Fibroblast of mammary gland (primary cell): ENCODE results near the gene IGFL4.

Source experiments
- DNase-seq: peaks from one replicate; pipeline ENCODE4 v3.0.0-alpha.2; 2010; ENCODE audit warnings: low read depth
- H3K4me3 ChIP-seq: 2 replicates; pipeline ENCODE4 v1.5.1; 2011; ENCODE audit warnings: low read depth, mild to moderate bottlenecking, low read length, moderate library complexity; ENCODE audit not compliant: control insufficient read depth
- TF ChIP-seq, protein P1 (sequence below): conservative IDR thresholded peaks from 2 replicates; pipeline ENCODE4 v1.5.1; 2011; ENCODE audit warnings: low read depth, low read length, inconsistent platforms; ENCODE audit not compliant: control insufficient read depth, insufficient read depth

IGFL4 gene

DNA sequence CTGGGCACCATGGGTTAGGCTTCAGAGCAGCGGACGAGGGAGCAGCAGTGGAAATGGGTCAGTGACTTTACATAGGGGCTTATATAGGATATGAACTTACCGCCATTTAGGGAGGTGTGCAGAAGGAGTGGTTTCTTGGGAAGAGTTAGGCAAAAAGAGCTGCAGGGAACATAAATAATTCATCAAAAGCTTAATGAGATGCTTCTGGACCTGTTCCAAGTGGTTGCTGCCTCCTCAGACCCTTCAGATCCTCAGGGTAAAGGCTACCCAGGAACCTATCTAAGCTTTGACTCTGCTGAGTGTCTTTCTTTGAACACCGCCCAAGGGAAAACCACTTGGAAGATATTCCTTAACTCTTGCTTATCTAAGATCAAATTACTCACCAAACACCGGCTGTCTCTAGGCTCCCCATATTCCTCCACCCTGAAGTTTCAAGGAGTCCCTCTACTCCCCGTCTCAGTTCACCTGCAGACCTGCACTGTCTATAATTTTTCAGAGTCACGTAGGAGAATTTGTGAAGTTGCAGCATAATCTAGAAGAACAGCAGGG, at the start of gene IGFL4:
TSS of gene IGFL4 (minus strand) at position 51 of the 549 bp plus-strand sequence. CDS start at position 11, 40 bp downstream.
- TF ChIP-seq, protein P1, sequence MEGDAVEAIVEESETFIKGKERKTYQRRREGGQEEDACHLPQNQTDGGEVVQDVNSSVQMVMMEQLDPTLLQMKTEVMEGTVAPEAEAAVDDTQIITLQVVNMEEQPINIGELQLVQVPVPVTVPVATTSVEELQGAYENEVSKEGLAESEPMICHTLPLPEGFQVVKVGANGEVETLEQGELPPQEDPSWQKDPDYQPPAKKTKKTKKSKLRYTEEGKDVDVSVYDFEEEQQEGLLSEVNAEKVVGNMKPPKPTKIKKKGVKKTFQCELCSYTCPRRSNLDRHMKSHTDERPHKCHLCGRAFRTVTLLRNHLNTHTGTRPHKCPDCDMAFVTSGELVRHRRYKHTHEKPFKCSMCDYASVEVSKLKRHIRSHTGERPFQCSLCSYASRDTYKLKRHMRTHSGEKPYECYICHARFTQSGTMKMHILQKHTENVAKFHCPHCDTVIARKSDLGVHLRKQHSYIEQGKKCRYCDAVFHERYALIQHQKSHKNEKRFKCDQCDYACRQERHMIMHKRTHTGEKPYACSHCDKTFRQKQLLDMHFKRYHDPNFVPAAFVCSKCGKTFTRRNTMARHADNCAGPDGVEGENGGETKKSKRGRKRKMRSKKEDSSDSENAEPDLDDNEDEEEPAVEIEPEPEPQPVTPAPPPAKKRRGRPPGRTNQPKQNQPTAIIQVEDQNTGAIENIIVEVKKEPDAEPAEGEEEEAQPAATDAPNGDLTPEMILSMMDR = no peak
- DNase-seq = no peak

DNA sequence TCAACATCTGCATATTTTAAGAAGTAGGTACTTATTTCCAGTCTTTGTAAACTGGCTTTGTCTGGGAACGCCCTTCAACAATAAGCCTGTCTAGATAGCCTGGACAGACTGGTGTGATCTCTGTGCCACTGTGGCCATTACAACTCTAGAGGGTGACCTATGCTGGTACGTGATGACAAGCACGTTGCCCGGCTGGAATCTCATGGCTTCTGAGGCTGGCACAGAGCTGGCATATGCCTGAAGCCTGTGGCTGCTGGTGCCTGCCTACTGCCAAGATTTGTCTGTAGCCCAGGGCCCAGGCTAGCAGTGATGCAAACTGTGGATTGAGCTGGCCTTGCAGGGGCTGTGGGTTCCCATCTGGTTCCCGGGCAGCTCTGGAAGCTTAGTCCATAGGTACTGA, 49.6 kb upstream of the IGFL4 start:
- no peak overlapping the region for H3K4me3 ChIP-seq
- DNase-seq = no peak
- TF ChIP-seq, protein P1 = no peak

More for the DNA sequence above, at the start of gene IGFL4:
- no peak within 1 kb of the TSS for H3K4me3 ChIP-seq

DNA sequence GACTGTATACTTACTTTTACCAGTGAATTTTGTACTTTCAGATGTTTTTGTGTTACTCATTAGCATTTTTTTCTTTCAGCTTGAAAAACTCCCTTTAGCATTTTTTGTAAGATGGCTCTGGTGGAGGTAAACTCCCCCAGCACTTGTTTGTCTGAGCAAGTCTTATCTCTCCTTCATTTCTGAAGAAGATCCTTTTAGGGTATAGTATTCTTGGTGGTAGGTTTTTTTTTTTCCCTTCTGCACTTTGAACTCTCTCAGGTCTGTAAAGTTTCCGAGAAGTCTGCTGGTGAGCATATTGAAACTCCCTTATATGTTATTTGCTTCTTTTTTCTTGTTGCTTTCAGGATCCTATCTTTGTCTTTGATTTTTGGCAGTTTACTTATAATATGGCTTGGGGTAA, 48.6 kb upstream of the IGFL4 start:
- no peak overlapping the region for H3K4me3 ChIP-seq
- DNase-seq = no peak
- TF ChIP-seq, protein P1 = no peak

DNA sequence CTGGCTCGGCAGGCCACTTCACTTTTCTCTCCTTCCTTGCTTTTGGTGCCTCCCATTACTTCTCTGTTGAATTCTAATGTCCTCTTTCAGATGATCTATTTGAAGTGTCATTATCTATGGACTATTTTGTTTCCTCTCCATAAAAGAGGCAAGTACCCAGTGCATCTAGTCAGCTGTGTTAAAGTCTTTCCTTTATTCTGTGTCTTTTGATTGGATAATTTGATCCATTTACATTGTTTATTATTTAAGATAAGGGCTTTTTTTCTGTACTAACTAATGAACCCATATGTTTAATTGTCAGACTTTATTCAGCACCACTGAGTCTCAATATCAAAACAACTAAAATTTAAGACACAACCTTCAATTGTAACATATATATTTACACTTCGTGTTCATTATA, 47.3 kb upstream of the IGFL4 start:
- DNase-seq = no peak
- TF ChIP-seq, protein P1 = no peak

DNA sequence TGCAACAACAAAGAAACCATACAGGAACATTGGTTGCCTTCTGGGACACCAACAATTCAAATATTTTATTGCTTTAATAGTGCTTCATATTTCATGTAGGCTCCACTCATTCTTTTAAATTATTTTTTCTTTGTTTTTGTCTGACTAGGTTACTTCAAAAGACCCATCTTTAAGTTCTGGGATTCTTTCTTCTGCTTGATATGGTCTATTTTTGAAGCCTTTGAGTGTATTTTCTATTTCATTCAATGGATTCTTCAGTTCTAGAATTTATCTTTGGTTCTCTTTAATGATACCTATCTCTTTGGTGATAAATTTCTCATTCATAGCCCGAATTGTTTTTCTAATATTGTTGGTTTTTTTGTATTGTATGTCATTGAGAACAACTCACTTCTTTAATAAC, 45.1 kb upstream of the IGFL4 start:
- TF ChIP-seq, protein P1 = no peak
- H3K4me3 ChIP-seq = no peak overlapping the region
- DNase-seq = no peak

More for the DNA sequence above, 47.3 kb upstream of the IGFL4 start:
- H3K4me3 ChIP-seq = no peak overlapping the region

DNA sequence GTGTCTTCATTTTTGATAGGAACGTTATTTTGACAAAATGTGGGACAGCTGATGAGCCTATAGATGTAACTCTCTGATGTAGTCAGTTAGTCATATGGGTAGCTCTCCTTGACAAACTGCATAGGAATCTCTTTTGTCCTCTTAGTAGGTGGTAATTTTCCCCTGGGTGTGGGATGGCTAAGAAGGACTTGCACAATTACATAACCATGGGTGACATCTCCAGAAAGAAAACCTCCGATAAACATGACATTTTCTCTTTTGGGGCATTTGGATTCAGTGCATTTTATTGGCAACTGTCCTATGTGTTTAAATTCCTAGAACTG, 41.9 kb upstream of the IGFL4 start:
- TF ChIP-seq, protein P1 = no peak
- no peak overlapping the region for H3K4me3 ChIP-seq
- peak; percentile 33 for DNase-seq
